AG10803 (cell line): ENCODE measurements around the gene ACTG2.
A peak's percentile ranks its signal among the peaks of the same experiment; 100 is the strongest.

Source experiments
- DNase-seq: peaks from one replicate; pipeline ENCODE4 v3.0.0; 2010; ENCODE audit warnings: low read depth
- H3K4me3 ChIP-seq: 2 replicates; pipeline ENCODE4 v1.5.1; 2011; ENCODE audit warnings: mild to moderate bottlenecking, low read length, control low read depth
- CTCF ChIP-seq: conservative IDR thresholded peaks from 2 replicates; pipeline ENCODE4 v1.5.1; 2011; ENCODE audit warnings: mild to moderate bottlenecking, low read length, control low read depth, inconsistent platforms

Gene ACTG2

GRCh38 chr2:73968357-73968937 is 75.6 kb downstream of the ACTG2 start:
- no peak for DNase-seq
- TF ChIP-seq CTCF, result no peak

GRCh38 chr2:73969356-73969755 is 76.5 kb downstream of the ACTG2 start:
- TF ChIP-seq CTCF, result no peak
- H3K4me3 ChIP-seq, result no peak overlapping the region
- DNase-seq, result peak; percentile 25

More at GRCh38 chr2:73968357-73968937, 75.6 kb downstream of the ACTG2 start:
- H3K4me3 ChIP-seq, result no peak overlapping the region
